NCI-H2029 treated with DMSO at 0.1 percent for 48 hours (cell line): ENCODE measurements around the gene PRICKLE4.
"Not testable (repeated sequence)": the region's sequence is repeated elsewhere in the genome, so short reads cannot be mapped to it uniquely, and the experiment has no call there.

ENCODE experiments used
- DNase-seq: peaks from one replicate; lab custom pipeline; 2025; lab: John Stamatoyannopoulos, UW

PRICKLE4 gene

DNA sequence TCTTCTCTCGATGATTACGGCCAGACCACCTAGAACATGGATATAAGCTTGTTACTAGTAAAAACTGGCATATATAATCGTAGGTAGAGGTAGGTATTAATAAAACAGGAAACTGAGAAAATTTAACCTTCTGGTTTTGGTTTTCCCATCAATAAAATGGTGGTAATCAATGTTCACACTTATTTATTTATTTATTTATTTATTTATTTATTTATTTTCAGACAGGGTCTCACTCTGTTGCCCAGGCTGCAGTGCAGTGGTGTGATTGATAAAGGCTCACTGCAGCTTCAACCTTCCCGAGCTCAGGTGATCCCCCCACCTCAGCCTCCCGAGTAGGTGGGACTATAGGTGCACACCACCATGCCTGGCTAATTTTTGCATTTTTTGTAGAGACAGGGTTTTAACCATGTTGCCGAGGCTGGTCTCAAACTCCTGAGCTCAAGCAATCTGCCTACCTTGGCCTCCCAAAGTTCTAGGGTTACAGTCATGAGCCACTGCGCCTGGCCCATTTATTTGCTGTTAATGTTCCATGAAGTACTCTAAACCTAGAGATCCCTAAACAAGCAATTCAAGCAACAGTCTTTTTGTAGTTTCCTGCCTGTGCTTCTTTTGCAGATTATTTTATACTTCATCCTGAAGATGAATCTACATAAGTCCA, 18.4 kb downstream of the PRICKLE4 start:
- no peak for DNase-seq

DNA sequence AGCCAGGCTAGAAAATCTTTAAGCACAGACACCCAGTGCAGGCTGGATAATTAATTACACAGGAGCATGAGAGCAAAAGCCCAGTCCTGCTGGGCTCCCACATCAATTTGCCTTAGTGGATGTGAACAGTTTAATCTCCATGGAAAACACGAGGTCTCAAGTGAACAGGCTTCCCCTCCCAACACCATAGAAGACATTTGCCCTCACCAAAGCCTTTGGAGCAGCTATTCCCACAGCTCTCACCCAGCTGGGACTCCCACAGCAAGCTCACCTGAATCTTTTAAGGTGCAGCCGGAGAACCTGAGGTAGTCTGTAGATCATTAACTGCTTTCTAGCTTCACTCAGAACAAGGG, 19.0 kb downstream of the PRICKLE4 start:
- DNase-seq, result no peak

DNA sequence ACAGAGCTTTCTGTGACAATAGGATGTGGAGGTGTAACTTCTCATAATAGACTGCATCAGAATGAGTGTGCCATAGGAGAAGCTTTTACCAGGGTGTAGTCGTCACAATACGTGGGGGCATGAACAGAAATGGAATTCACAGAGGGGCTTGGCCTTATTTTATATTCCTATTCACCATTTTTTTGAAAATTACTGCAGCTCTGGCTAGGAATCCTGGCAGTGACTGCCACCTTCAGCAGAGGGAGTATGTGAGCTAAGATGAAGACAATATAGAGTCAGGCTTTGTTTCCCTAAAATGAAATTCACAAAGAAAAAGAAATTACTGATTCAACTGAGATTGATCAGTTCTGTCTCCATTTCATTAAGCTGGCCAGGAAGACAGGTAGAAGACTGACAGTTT, 20.8 kb downstream of the PRICKLE4 start:
- no peak for DNase-seq

DNA sequence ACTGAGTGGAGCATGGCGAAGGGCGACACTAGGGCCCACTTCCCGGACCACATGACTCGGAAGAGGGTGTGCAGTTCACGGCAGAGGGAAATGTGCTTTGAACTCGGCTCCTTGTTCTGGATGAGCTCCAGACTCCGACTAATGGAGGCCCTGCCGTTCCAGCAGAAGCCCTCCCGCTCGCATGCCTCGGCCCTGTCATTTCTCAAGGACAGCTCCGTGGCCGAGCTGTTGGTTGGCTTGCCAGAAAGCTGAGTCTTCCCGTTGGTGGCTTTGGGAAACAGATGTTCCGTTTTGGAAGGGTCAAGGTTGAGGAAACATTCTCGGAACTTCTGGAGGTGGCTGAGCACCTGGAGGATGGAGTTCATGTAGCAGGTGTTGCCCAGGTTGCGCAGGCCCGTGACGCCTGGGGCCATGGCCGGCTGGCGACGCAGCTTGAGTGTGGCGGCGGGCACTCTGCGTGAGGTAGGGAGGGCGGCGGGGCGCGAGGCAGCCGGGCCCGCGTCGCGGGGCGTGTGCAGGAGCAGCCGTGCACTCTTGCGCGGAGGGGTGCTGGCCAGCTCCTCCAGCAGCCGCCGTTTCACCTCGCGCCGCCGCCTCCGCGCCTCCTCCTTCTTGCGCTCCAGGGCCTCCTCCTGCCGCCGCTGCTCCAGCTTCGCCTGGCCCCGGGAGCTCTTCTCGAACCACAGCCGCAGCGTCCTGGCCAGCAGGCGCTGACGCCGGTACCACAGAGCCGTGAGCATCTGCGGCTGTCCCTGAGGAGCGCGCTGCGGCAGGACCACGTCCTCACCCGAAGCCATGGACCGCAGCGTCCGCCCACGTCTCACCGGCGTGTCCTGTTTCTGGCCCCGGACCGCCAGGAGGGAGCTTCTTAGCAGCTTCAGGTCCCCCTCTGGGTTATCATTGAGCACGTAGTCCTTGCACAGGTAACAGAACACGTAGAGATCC, 25.5 kb downstream of the PRICKLE4 start:
- no peak for DNase-seq

DNA sequence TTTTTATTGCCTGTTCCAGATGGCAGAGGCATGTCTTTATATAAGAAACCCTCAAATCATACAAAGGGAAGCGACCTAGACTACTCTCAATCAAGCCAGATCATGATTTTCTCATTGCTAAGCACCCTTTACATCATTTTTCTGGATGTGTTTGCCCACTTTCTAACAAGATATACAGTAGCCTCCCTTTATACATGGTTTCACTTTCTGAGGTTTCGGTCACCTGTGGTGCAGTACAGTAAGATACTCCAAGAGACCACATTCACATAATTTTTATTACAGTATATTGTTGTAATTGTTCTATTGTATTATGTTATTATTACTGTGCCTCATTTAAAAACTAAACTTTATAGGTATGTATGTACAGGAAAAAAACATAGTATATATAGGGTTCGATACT, 30.5 kb downstream of the PRICKLE4 start:
- DNase-seq, result no peak

DNA sequence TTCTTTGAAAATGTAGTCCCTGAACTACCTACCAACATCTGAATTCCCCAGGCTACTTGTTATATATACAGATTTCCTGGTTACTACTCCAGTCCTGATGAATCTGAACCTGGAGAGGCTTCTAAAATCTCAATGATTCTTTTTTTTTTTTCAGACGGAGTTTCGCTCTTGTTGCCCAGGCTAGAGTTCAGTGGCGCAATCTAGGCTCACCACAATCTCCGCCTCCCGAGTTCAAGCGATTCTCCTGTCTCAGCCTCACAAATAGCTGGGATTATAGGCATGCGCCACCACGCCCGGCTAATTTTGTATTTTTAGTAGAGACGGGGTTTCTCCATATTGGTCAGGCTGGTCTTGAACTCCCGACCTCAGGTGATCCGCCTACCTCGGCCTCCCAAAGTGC, 31.4 kb downstream of the PRICKLE4 start:
- not testable (repeated sequence) for DNase-seq

DNA sequence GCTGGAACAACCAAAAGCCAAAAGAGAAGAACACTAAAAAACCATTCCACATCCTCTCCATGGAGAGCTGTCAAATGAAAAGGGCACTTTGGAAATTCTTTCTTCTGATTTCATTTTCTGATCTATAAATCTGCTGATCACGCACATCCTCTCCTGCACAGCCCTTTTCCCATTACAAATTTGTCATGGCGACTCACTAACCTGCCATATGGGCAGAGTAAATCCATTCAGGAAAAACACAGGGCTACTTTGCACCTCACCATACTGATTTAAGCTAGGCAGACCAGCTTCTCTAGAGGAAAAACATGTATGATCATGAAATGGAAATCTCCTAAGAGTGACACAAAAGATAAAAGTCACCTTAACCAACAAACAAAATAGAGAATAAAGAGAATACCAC, 32.9 kb downstream of the PRICKLE4 start:
- DNase-seq, result no peak

DNA sequence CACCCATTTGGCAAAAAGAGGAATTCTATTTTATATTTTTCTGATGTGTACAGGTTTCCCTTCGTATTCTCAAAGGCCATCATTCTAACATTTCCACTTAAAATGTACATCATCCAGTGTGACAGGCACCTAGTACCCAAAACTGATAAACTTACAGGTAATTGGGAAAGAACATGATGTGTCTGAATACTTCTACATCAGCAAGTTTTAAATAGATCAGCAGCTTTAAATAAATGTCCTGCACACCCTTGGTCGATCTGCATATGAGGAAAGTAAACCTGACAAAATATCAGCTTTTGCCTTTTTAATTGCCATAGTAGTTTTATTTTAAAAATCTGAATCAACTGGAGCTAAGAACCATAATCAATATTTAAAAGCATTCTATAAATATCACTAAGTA, 33.4 kb downstream of the PRICKLE4 start:
- no peak for DNase-seq

DNA sequence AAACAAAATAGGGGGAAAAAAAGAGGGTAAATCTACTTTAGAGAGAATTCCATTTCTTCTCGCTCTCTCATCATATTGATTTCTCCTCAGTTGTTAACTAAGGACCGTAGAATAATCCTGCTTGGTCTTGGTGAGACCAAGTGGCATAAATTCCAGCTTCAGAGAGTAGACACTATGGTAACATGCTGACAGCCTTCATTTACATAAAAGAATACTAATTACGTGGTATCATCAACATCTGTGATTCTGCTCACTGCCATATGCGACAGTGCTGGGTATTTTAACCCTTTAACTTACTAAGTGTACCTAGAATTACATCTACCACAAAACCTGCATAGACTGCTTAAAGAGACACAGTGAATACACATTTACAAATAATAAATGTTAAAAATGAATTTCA, 34.0 kb downstream of the PRICKLE4 start:
- no peak for DNase-seq

DNA sequence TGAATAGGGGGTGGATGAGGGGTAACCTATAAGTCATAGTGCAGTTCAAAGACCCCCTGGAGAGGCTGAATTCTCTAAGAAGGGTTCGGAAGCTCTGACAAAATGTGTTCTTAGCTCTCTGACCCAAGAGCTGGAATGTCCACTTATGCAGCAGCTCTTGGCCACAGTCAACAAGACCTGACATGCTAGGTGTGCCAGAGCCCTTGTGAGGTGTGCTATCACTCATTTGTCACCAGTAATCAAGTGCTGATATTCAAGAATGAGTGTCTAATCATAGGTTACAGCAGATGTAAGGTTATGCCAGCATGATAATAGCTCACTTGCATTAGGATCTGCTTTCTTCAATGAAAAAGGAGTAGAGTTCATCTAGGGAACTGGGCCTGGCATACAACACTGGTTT, 35.0 kb downstream of the PRICKLE4 start:
- no peak for DNase-seq

DNA sequence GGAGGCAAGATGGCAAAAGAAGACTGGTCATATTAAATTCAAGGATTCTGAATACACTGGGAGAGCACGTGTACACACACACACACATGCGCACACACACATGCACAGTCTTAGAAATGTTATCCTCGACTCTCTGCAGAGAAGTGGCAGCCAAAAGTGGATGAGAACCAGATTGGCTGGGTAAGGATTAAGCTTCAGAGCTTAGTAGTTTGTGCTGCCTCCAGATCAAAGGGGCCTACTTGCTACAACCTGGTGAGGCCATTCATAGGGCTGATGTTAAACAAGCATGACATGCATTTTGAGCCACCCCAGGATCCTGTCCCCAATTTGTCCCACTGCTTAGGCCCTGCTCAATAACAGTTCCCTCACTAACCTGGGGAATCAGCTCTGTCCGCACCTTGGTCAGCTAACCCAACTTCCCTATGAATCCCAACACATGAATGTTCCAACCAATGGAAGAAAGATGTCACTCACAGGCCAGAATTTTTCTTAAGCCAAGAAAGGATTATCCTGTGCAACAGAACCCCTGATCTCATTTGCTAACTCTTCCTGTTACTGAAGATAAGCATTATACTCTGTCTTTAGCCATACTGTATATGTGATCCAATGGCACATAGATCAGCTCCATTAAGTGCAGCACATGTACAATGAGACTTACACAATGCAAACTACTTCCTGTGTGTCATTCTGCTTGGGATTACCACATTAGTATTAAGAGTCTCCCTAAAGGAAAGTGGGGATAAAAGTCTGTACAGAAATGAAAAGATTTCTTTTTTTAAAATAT, 37.9 kb downstream of the PRICKLE4 start:
- no peak for DNase-seq

DNA sequence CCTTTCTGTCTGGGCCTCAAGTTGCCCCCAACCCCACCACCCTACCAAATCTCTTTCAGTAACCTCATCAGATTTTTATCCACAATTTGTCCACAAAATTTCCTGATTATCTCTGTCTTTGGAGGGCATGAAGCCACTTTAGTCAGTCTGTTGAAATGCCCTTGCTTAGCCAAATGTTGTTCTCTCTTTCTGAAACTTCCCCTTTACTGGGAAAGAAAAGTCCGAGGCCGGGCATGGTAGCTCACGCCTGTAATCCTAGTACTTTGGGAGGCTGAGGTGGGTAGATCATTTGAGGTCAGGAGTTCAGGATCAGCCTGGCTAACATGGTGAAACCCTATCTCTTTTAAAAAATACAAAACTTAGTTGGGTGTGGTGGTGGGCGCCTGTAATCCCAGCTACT, 40.7 kb downstream of the PRICKLE4 start:
- DNase-seq, result no peak

DNA sequence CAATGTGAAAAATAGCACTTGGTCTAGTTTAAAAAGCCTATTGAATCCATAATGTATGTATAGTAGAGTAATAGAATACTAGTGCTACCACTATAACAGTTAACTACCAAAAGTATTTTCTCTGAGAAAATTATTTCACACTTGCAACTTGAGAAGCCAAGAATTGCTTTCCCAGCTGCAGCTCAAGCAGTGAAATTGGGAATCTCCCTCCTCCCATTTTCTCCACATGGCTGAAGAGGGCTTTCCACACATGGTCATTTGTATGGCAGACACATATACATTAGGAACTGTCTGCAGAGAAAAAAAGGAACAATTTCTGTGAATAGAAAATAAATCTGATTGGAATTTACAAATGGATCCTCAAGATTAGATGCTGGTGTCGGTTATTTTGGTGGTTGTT, 41.4 kb downstream of the PRICKLE4 start:
- no peak for DNase-seq

DNA sequence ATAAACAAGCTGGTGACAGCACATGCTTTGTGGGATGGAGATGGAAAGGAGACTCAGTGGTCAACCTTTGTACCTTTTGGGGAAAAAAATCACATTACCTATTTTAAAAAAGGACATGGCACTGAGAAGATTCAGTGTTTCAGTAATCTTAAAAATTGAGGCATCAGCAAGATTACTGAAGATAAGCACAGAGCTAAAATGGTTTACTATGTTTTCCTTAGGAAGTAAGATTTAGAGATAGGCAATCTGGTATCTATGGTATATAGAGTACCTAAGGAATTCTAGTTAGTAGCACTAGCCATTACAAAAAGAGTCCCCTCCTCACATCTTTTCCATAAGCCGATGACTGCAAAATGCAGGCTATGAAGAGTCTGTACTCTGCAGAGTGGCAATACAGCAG, 42.6 kb downstream of the PRICKLE4 start:
- no peak for DNase-seq

DNA sequence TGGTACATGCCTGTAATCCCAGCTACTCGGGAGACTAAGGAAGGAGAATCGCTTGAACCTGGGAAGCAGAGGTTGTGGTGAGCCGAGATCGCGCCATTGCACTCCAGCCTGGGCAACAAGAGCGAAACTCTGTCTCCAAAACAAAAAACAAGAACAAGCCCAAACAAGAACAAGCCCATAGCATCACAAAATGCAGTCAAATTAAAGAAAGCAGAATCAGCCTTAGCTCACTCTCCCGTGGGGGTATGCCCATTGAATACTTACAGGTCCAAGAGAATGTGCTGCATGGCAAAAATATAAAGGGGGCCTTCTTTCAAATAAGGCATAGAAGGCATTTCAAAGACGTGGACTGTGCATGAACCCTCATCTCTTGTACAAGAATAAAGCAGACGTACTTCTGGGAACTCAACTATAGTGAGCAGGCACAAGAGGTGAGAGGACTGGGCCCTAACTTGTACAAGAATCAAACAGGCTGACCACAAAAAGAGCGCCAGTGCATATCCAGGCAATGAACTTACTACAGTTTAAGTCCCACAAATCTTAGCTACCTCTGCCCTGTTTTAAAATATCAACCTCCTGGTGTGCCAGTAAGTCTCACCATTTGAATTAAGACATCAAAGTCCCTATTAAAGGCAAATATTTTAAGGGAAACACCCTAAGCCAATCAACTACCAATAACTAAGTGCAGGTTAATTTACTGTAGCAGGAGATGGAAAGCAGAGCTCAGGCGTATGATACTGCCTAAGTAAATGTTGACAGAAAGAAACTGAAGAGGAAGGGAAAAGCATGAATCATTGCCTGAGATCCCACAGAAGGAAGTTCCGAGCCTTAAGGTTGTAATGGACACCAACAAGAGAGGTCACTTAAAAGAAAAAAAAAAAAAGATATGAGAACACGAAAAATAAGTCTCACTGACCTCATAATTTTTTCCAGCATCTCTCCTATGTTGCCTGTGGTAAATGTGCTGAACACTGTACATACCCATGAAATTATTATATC, 44.3 kb downstream of the PRICKLE4 start:
- no peak for DNase-seq

DNA sequence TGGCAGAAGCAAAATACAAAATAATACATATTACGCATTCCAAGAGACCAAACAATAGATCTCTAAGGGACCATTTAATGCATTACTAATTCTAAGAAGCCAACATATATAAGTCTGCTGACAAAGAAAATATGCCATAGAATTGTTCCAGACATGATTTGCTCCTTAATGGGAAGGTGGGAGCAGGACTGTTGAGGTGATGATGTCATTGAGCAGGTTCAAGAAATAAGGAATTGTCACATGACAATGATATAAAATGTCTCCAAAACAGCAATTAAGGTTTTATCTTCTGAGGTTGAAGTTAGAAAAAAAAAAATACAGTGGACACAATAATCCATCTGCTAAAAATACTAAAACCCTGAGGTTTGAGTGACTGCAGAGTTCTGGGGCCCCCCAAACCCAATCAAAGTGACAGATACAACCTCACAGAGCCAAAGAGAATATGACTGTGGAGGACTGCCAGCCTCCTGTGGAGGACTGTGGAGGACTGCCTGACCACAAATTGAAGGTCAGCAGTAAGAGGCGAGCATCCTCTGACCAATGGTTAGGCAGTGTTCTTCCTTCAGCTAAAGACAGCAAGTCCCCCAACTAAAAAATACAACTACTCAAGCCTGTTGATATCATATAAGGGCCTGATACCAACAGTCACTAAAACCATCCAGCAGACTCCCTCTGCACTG, 45.9 kb downstream of the PRICKLE4 start:
- DNase-seq, result no peak

DNA sequence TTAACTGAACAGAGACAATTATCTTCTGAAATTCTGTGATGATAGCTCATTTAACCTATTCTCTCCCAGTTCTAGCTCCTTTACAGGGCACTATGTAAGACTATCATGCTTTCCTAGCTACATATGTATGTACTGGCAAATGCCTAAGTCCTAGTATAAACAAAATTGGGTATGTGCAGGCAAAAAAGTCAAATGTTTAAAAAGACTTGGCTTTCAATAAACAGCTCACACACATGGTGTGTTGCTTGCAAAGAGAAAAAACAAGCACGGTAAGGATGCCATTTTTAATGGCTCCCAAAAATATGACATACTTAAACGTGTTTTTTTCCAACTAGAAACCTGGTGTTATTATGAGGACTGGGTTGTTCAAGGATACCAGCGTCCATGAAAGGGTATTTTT, 51.7 kb downstream of the PRICKLE4 start:
- DNase-seq, result no peak

DNA sequence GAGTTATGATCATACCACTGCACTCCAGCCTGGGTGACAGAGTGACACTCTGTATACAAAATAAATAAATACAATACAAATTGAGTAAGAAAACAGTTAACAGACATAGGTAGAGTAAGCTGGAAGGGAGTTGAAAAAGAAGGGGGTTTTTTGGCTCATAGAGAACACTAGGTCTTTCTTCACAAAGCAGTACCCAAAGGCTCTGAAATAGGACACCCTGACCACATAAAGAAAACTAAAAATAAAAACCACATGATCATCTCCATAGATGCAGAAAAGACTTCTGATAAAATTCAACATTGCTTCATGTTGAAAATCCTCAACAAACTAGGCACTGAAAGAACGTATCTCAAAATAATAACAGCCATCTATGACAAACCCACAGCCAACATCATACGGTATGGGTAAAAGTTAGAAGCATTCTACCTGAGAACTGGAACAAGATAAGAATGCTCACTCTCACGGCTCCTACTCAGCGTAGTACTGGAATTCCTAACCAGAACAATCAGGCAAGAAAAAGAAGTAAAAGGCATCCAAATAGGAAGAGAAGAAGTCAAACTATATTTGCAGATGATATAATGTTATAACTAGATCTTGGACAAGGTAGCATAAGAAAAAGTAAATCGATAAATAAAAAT, 55.6 kb downstream of the PRICKLE4 start:
- no peak for DNase-seq

DNA sequence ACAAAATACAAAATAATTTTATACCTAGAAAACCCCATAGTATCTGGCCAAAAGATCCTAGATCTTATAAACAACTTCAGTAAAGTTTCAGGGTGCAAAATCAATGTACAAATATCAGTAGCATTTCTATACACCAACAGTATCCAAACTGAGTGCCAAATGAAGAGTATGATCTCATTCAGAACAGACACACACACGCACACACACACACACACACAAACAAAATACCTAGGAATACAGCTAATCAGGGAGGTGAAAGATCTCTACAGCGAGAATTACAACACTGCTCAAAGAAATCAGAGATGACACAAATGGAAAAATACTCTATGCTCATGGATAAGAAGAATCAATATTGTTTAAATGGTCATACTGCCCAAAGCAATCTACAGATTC, 56.1 kb downstream of the PRICKLE4 start:
- DNase-seq, result no peak
